ENCODE data around the gene PDGFD.

PDGFD gene

GRCh38 chr11:103904324-103904667 lies 259.7 kb downstream of the PDGFD start:
- DNase-seq, result no peak

- DNase-seq, result no peak
Measured at GRCh38 chr11:103903621-103904323, 260.2 kb downstream of the PDGFD start.

DNA sequence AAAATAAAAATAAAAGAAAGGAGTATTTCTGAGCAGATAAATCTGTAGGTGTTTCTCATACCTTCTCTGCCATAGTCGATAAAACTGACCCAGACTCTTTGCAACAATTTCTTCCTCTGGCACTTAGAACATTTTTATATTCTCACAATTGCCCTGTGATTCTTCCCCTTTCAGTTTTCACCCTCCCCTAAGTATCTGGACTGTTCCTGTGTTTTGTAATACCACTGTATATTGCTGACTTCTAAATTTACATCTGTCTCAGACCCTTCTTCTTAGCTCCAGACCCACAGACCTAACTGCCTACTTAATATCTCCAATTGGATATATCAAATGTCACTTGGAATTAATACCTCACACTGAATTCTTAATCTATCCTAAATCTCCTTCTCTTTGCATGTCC lies 261.0 kb downstream of the PDGFD start:
- no peak for DNase-seq

DNA sequence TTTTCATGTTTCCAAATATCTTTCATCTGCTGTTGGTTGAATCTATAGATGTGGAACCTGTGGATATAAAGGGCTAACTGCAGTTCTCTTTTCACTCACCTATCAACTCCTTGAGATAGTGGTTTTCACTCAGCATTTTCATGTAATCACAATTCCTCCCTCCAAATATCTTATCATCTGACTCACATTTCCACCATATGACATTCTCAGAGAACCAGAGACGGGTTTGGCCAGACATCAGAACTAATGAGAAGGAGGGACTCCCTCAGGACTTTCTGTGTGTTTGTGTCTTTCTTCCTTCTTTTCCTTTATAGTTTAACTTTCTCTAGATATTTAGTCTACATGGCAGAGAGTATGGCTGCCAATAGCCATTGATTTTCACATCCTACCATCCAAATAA lies 262.3 kb downstream of the PDGFD start:
- DNase-seq, result peak; percentile 62

- DNase-seq, result no peak
Measured at GRCh38 chr11:103898577-103899336, 265.2 kb downstream of the PDGFD start.

DNA sequence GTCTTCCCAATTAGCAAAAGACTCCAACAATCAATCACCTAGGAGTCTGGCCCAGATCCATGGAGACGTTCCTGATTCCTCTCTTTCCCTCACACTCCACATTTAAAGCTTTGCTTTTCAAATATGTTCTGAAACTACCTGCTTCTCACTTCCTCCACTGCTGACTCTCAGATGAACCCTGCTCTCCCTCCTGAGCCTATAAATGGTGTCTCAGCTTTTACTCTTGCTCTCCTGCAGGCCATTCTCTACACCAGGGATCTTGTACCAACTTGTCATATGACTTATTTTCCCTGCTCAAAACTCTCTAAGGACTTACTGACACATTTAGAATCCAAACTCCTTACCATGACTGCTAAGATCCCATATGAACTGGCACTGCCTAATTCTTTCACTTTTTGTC lies 265.9 kb downstream of the PDGFD start:
- no peak for DNase-seq

GRCh38 chr11:103897160-103897936 lies 266.6 kb downstream of the PDGFD start:
- peak; percentile 76 for DNase-seq

DNA sequence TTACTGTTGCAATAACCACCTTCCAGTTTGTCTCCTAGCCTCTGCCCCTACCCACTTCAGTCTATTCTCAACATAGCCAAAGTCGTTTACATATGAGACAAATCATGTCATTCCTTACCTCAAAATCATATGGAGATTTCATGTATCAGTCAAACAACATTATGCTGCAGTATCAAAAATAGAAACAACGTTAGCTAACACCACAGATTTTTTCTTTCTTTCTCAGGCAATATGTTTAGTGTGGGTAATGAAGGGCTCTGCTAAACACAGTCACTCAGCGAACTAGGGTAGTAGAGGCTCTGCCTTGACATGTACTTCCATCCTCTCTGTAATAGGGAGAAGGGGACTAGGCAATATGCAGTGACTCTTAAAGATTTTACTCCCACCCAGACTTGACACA lies 268.8 kb downstream of the PDGFD start:
- no peak for DNase-seq

- no peak for DNase-seq
Measured at GRCh38 chr11:103894673-103895072, 269.3 kb downstream of the PDGFD start.

DNA sequence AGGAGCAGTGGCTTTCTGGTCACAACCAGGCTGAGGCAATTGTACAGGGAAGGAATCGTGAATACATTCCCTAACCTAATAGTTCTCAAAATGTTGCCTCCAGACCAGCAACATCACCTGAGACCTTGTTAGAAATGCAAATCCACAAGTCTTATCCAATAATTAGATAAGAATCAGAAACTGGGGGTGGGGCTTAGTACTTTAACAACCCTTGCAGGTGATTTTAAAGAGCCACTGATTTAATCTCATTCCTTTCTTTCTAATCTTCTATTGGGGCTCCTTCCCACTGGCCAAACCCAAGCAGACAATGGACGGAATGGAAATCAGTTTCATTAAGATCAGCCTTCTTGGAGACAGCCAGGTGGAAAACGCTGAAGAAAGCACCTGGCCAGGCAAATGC lies 269.9 kb downstream of the PDGFD start:
- DNase-seq, result no peak

GRCh38 chr11:103893371-103893770 lies 270.6 kb downstream of the PDGFD start:
- peak; percentile 82 for DNase-seq

- peak; percentile 92 for DNase-seq
Measured at GRCh38 chr11:103892603-103893002, 271.3 kb downstream of the PDGFD start.

GRCh38 chr11:103890654-103891053 lies 273.3 kb downstream of the PDGFD start:
- no peak for DNase-seq

- DNase-seq, result no peak
Measured at GRCh38 chr11:103889679-103890078, 274.3 kb downstream of the PDGFD start.

- DNase-seq, result no peak
Measured at GRCh38 chr11:103888541-103888951, 275.4 kb downstream of the PDGFD start.

DNA sequence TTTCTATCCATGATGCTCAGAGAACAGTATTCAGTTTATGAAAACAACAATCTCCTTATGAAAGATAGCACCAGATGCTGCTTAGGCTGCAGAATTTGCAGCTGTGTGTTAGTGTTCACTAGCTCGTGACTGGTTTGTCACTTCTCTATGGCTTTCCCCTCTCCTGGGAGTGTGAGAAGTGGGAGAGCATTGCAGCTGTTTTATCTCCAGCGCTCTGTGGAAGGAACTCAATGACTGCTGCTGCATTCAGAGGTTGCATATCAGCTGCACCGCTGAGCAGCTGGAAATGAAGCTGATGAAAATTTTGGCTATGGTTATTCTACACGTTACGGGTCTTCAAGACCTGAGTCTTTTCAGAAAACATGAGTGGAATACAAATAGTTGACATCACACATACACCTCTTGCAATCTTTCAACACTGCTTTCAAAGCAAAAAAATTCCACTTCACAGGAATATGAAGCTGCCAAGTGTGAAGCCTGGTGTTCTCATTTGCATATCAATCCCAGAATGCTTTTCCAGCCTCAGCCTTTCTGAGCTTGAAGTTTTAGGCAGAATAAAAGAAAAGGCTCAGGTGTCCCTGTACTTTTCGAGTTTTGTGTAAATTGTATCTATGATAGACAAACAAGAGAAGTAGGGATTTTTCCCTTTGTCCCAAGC lies 276.8 kb downstream of the PDGFD start:
- DNase-seq, result no peak

DNA sequence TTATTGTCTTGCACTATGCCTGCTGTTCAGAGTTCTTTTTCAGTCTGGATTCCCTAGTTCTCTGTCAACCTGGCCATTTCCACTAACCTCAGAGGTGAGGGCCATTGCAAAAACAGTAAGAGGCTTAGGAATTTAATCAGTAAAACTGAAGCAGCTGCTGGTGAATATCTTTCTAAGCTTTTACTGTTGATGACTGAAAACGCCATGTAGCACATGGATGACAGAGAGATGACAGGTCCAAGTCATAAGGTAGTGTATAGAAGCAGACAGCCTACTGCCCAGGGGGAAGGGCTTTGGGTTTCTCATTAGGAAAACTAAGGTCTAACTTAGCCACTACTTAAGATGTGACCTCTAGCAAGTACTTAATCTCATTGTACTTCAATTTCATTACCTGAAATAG lies 280.1 kb downstream of the PDGFD start:
- no peak for DNase-seq

- no peak for DNase-seq
Measured at GRCh38 chr11:103883291-103883690, 280.7 kb downstream of the PDGFD start.

- peak; percentile 43 for DNase-seq
Measured at GRCh38 chr11:103881584-103881983, 282.4 kb downstream of the PDGFD start.

DNA sequence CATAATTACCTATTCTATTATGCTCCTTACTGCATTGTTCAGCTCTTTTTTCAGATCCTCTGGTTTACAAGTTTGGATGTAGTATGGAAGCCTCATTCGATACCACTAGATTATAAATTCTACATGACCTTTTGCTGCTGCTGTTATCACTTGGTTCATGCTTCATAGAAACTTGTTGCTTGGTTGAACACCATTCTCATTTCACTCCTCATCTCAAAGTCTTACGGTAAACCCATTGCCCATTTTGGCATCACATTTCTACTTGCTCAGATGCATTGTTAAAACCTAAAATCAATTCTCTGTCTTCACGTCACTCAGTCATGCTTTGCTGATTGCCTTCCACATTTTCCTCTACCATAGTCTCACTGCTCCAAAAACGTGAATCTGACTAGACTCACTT lies 283.0 kb downstream of the PDGFD start:
- DNase-seq, result no peak

- no peak for DNase-seq
Measured at GRCh38 chr11:103878646-103879045, 285.3 kb downstream of the PDGFD start.

- peak; percentile 20 for DNase-seq
Measured at GRCh38 chr11:103877221-103877620, 286.7 kb downstream of the PDGFD start.

DNA sequence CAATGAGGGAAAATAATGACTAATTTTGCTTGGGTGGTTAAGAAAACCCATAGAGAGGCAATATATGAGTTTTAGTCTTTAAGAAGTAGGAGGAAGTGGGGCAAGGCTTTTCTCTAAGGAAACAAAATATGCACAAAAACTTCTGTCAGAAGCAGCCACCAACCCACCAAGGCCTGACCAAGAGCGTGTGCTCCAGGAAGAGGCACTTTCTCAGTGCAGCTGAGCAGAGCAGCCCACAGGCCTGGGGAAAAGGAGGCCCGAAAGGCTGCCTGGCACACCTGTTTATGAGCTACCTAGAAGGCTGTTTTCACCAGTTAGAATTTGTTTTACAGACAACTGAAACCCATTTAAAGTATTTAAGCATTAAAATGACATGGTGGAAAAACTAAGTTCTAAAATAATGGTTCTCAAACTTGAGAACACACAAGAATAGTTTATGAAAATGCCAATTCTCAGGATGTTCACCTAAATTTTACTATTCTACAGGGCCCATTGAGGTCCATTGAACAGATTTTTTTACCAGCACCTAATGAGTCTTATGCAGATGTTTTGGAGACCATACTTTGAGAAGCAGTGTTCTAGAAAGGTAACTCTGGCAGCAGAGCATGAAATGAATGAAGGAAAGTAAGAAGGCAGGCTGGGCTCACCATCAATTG lies 288.0 kb downstream of the PDGFD start:
- no peak for DNase-seq
